Measurements from ENCODE around the gene PLEKHS1.
A peak's percentile ranks its signal among the peaks of the same experiment; 100 is the strongest.

PLEKHS1 gene

DNA sequence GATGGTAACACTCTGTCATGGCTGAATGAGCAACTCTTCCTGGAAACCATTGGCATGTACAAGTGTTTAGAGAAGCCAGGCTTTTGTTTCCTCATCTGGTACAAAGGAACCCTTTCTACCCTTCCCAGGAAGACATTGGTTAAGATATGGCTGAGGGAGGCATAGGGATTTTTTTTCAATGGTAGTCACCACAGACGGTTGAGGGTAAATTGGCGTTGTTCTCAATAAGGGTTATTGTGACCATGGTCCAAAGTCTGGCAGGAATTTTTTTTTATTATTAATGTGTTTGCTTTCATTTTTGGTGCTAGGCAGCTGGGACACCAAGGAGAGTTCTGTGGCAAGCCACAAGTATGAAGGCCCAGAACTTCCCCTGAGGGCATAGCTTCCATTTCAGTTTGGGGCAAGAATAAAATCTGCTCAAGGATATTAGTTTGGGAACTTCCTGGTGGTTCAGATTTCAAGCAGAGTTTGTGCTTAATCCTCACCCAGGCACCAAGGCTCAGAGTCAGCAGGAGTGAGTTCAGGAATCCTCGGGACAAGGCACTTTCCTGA, at the start of gene PLEKHS1:
Gene PLEKHS1, plus strand, starts transcription at position 502 of the 552 bp plus-strand sequence. CDS start 3,596 bp downstream, outside the sequence.
- peak; percentile 82 for DNase-seq

DNA sequence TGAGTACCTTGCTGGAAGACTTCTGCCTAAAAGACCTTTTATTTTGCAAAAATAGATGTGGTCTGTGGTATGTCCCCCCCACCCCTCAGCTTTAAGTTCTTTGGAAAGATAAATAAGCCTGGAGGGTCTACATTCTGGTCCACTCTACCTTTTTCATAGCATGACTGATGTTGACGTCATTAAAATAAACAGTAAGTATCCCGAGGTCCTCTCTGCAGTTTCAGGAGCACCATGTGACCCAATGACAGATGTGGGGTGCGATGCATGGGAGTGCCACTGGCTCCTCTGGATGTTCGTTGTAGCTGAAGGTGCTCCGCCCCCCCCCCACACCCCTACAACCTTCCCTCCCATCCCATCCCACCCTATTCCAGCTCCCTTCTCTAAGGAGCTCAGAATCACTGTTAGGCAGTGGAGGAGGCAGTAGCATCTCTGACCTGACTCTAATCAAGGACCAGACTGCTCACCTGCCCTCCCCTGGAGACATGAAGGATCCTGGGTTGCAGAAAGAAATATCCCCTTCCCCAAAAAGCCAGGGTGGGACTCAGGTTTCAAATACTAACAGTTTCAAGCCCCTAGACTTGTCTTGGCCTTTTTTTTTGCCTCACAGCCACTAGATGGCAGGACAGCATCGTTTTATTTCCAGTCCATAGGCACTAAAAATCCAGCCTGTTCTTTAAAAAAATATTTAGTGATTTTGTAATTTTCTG, 46.7 kb upstream of the PLEKHS1 start:
- peak; percentile 58 for DNase-seq

DNA sequence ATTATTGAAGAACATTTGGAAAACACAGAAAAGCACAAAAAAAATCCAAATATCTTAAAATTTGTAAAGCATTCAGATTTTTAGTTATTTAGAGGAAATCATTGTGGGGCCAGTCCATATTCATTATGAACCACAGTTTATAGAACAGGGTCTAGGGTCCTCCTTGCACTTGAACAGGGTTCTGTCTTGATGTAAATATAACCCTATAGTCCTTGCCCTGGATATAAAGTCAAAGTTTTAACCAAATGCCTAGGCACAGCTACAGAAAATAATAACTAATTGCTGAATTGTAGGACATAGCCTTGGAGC, 46.2 kb upstream of the PLEKHS1 start:
- no peak for DNase-seq

DNA sequence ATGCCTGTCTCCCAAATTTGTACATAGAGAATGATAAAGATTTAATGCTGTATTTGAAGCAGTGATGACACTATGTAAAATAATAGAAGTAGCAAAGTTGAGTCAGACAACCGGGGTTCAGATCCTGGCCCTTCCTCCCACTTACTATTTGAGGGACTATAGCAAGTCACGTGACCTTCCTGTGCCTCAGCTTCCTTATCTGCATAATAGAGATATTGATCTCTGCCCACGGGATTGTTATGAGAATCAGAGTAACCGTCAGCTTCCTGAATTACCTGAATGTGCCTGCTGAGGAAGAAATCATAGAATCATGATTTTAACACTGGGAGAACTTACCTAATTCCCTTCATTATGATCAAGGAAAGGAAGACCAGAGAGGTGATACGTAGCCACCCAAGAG, 44.9 kb upstream of the PLEKHS1 start:
- DNase-seq = no peak

DNA sequence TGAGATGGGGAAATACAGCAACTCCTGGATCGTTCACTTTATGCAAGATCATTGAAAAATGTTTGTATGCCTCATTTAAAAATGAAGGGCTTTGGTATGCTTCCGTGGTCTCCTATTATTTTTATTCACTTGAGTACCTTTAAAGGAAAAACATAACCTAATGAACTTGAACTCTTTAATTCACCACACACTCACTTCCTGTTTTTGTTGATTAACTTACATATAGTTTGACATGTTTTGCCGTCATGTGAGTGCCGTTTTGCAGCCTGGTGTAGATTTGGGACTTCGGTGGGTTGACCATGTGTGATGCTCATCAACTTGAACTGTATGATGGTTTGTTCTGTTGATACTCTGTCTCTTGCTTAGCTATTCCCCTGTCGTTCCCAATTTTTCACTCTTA, 42.8 kb upstream of the PLEKHS1 start:
- DNase-seq = no peak

DNA sequence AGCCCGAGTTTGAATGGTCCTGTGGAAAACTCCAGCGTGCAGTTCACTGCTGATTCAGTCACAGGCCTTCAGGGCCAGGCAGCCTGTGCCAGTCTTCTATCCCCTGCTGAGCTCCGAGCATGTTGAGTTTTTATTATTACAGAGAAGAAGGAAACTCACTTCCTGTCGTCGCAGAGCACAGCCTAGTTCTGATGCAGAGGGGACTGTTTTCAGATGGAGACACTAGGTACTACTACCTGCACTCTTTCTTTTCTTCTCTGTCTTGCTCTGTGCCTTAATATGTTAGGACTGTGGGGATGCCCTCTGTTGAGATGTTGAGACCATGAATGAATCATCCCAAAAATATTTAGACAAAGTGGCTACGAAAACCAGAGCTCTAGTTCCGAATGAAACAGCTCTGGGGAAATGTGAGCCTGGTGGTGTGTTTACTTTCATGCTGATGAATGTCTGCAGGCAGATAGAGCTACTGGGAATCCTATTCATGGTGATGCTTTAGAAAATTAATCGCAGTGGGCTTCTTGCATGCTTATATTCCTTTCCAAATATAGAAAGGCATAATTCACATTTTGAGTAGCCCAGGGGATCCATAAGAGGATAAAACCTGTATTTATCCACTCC, 42.2 kb upstream of the PLEKHS1 start:
- peak; percentile 82 for DNase-seq

DNA sequence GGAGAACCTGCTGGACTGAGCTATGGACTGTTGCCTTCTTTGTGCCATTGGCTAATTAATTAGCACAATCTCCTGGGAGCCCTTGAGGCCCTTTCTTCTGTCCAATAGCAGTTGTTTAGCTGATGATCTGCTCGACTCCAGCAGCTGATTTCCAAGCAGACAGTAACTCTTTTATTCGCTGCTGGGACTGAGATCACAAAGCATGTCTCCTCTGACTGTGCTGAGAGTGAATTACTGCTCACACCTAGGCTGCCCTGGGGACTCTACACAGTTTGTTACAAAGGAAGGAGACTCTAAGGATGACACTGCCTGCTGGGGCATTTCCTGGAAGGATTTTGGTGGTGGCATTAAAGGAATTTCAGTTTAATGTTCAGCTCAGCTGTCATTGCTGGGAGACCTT, 40.3 kb upstream of the PLEKHS1 start:
- no peak for DNase-seq

DNA sequence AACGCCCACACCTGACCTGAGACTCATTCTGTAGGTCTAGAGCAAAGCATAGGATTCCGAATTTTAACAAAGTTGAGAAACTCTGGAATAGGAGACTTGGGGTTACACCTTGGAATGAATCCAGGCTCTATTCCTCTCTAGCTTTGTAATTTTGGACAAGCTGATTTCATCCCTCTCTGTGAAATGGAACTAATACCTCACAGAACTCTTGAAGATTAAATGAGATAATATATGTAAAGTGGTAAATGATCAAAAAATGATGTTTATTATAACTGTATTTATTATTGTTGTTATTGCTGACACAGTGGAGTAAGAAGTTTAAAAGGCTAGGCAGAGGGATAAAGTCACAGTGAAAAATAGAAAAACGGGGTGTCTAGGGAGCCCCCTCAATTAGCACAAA, 39.5 kb upstream of the PLEKHS1 start:
- no peak for DNase-seq

DNA sequence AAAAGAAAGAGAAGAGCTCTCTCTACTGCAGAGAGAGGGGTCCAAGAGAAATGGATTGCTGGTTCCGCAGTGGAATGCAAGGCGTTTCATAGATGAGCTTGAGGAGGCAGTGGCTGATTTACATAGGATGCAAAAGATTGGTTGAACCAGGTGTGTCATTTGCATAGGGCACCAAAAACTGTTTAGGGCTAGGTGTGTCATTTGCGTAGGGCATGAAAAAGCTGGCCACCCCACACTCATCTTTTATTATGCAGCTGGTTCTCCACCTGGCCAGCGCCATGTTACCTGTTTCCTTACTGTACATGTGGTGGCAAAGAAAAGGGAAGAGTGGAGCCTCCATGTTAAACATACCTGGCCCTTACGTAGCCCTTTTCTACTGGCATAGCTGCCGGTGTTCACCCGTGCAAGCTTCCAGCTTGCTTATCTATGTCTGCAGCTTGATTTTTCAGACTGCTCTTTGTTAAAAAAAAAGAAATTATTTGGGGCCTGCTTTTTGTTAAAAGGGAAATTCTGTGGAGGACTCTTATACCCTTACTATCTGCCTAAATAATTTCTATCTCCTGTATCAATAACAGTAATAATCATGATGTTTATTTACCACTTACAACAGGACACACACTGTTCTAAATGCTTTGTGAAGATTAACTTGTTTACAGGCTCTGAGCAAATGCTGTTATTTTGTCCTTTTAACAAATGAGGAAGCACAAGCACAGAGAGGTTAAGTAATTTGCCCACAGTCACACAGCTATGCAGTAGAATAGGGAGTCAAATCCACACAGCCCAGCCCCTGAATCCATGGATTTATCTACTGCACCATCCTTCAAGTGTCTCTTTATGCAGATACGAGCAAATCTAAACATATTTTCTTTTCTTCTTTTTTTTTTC, 38.5 kb upstream of the PLEKHS1 start:
- DNase-seq = no peak

DNA sequence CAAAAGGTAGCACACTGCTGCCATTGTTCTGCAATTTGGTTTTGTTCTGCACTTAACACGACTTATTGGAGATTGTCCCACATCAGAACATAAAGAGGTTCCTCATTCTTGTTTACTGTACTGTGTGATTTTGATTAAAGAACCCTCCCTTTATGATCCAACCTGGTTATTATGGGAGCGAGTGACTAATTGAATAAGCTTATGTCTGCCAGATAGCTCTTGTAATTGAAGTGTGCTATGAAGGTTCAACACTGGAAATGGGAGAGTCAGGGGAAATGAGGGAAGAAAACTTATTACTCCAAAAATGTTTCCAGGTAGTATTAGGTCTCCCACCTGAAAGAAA, 37.9 kb upstream of the PLEKHS1 start:
- DNase-seq = no peak

DNA sequence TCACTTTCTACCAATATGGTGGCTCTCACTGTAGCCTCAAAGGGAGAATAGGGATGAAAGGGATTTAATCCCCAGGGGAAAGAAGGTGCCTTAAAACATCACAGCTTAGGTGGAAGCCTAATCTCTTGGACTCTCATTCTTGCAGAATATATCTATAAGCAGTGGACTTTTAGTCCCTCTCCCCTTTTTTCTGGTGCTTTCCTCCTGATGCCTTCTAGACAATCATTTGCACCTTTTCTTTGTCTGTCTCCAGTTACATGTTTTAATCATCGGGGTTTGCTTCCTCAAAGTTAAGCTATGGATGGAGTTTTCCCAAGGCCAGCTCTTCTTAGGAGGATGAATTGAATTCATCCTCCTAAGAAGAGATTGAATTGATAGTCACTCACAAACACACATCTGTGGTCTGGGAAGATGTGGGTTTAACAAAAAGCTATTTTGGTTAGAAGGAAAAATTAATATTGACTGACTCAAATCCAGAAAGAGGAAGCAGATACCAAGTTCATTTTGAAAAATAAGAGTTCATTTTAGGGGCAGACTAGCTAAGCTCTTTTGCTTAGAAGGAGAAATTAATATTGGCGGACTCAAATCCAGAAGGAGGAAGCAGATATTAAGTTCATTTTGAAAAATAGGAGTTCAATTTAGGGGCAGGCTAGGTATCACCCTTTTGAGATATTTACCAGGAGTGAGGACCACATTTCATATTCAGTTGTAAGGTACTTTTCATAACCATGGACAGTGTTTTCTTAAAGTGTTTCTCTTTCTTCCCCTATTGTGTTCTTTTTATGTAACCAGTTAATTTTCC, 35.2 kb upstream of the PLEKHS1 start:
- DNase-seq = no peak

DNA sequence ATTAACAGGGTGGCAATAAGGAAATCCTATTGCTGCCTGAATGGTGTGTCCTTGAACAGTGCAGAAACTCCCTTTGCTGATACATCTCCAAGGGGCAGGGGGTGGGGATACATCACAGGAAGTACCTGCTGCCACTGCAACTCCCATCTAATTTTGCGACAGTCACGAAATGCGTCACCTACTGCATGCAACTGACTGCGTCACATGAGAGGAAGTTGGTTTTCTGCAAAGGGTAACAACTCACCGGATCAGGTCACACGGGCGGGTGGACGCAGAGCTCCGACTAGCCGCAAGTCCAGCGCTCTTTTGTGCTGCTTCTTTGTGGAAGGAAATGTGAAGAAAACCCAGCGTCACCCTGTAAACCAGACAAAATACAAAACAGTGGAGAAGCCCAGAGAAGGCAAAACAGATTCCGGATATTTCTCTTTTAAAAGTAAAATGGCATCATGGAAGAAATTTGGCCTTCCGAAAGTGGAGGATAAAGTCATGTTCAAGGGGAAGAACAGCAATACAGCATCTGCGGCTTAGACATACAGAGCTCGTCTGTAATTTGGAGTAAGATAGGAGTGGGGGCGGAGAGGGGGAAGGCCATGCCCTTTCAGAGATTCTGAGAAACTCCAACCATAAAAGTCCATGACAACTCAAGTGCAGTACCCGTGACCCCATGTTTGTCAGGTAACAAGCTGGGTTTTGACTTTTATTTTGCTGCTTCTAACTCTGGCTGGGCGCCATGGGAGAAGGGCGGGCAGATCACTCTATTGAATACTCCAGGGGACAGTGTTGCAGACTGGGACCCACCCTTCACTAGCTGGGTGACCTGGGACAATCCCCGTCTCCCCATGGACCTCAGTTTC, 32.3 kb upstream of the PLEKHS1 start:
- DNase-seq = no peak

DNA sequence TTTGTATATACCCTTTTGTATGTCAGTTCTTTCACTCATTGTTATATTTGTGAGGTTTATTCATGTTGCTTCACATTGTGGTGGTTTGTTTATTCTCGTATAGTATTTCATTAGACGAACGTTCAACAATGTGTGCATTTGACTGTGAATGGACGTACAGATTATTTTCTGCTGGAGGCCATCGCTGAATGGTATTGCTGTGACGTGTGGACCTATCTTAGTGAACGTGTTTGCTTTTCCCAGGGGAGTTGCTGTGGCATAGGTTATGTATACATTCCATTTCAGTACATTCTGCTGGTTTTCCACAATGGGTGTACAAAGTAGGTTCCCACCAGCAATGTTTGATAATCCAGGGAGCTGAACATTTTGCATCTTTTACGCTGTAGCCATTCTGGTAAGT, 31.1 kb upstream of the PLEKHS1 start:
- no peak for DNase-seq

DNA sequence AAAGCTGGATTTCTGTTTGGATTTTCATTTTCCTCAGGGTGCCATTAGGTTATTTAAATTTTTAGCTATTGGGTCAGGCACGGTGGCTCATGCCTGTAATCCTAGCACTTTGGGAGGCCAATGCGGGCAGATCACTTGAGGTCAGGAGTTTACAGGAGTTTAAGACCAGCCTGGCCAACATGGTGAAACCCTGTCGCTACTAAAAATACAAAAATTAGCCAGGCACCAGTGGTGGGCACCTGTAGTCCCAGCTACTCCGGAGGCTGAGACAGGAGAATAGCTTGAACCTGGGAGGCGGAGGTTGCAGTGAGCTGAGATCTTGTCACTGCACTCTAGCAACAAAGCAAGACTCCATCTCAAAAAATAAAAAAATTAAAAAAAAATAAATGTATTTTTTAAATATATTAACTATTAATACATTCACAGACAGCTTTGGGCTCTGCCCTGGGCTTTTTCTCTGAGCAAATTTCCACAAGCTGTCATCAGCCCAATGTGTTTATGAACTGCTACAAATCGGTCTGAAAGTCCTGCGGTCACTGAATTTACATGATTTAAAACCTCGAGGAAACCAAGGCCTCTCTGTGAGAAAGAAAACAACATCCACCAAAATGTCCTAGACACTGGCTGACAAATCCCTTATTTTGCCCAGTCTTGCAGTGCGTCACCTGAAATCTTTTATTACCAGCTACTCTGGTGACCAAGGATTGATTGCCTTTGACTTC, 19.2 kb upstream of the PLEKHS1 start:
- no peak for DNase-seq

DNA sequence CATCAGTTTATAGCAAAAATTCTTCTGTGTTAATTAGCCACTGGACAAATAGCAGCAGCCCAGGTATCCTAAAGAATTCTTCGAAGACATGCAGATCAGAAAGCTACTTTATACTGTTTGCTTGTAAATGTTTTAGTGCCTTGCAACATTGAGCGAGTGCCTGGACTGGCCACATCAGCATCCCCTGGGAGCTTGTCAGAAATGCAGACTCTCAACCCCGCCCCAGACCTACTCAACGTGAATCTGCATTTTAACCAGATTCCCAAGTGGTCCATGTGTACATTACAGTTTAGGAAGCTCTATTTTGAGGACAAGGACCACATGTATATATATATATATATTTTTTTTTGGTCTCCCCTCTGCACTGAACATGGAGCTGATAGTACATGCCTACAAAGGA, 18.5 kb upstream of the PLEKHS1 start:
- DNase-seq = no peak

DNA sequence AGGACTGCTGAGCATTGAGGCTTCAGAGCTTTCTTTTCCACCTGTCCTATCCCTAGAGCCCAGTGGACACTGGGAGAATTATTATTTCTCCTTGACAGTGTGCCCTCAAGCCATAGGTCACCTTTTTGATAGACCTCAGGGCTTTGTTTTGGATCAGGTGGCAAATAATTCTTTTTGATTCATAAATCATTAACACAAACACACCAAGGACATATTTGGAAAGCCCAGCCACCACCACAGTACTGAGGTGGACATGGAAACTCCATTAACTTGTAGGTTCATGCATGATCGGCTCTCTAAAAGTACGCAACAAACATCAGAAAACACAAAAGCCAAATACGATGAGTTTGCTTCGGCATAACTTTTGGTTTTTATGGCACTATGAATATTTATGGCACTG, 17.8 kb upstream of the PLEKHS1 start:
- no peak for DNase-seq

DNA sequence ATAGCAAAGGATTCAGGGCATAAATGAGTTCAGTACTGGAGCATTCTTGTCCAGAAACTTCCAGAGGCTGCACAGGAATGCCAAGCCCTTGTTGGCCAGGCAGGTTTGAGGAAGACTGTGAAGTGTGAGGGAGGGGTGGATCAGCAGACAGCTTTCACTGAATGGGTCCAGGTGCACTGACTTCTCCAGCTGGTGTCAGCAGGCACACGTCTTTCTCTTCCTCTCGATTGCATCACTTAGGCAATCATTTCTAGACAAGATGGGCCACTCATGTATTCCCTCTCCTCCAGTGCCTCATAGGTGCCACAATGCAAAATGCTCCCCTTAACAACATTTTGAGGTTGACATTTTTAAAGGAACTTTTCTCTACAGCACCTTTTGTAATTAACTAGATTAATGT, 15.6 kb upstream of the PLEKHS1 start:
- peak; percentile 6 for DNase-seq

DNA sequence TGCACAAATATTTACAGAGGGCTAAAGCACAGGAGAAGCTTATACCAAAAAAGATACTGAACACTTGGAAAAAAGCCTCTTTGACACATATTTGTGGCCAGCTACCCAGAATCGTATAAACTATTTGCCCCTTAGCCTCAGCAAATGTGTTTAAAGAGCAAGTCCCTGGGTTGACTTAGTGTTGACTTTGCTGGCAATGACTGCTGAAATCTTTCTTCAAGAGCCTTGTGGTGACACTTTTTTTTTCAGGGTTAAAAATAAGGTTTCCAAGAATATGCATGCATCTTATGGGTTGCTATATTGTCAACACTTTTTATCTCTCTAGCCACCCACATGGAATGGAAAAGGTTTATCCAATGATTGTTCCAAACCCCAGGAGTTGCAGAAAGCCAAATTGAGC, 14.9 kb upstream of the PLEKHS1 start:
- DNase-seq = peak; percentile 24

DNA sequence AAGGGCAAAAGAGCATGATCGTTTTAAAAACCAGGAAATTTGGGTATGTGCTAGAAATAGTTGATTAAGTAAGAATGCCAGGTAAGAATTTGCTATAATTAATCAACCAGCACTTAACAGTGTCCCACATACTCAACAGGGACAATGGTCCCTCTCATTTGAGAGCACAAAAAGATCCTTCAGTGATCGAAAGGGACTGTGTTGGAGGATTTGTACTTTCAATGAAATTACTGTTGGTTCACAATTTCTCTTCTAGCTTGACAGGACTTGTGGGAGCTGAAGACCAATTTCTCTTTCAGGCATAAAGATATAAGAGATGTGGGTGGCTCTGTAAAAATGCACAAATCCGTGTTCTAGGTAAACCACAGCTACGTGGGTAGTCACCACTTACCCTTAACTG, 12.5 kb upstream of the PLEKHS1 start:
- no peak for DNase-seq

DNA sequence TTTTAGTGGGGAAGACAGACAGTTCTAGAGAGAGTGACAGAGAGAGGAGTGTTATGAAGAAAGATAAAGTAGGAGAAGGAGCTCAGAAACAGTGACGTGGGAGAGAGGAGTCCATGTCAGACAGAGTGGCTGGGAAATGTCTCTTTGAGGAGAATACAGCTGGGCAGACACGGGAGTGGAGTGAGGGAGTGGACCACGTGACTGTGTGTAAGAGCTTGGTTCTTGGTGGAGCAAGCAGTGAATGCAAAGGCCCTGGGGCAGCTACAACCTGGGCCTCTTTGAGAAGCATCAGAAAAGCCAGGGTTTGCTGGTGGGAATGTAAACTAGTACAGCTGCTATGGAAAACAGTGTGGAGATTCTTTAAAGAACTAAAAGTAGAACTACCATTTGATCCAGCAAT, 11.9 kb upstream of the PLEKHS1 start:
- DNase-seq = no peak

DNA sequence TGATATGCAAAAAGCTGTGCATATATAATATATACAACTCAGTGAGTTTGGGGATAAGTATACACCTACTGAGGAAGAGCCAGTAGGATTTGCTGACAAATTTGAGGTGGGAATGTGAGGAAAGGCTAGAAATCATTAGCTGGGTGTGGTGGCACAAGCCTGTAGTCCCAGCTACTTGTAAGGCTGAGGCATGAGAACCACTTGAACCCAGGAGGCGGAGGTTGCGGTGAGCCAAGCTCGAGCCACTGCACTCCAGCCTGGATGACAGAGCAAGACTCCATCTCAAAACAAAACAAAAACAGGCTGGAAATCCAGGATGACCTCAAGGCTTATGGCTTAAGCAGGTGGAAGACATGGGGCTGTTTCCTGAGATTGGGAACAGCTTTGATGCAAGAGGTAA, 10.6 kb upstream of the PLEKHS1 start:
- DNase-seq = no peak

Data from EL (cell line).